Stomach (tissue), 9 donors: ENCODE data around the gene MPC2. TPM values are rescaled to one million over a fixed set of nuclear protein-coding genes. Genes with fewer than 3 reads are reported as not detected.

Experiments
- DNase-seq, 2 donors: peaks; one replicate each; pipeline versions ENCODE4 v3.0.0 to v3.0.0-alpha.2; 2013 to 2019
- H3K27ac ChIP-seq, 5 donors: fragments of 200-600 bp in 4 of 5; sonication (generic) in 4 of 5; one replicate each; pipeline ENCODE4 v1.5.1; 2013 to 2019; ENCODE audit warnings: mild to moderate bottlenecking in 1 of 5, moderate library complexity in 1 of 5
- H3K27me3 ChIP-seq, 3 donors: fragments of 200-600 bp; sonication (generic); one replicate each; pipeline ENCODE4 v1.5.1; 2017 to 2019; ENCODE audit warnings: mixed run types in 1 of 3
- H3K36me3 ChIP-seq, 4 donors: fragments of 200-600 bp; sonication (generic); 1 replicate in 3 of 4; 2 replicates in 1 of 4; pipeline ENCODE4 v1.5.1; 2016 to 2019
- H3K4me1 ChIP-seq, 4 donors: fragments of 200-600 bp; sonication (generic); one replicate each; pipeline ENCODE4 v1.5.1; 2016 to 2019
- H3K4me3 ChIP-seq, 4 donors: fragments of 200-600 bp; sonication (generic) in 3 of 4; one replicate each; pipeline ENCODE4 v1.5.1; 2016 to 2019; ENCODE audit warnings: mild to moderate bottlenecking in 1 of 4
- H3K9me3 ChIP-seq, 4 donors: fragments of 200-600 bp; sonication (generic); one replicate each; pipeline ENCODE4 v1.5.1; 2016 to 2019
- CTCF ChIP-seq, 7 experiments: fragments of 450-650 bp in 4 of 7; fragments of 200-600 bp in 3 of 7; sonication (generic) in 3 of 7; IDR thresholded peaks; one replicate each; pipeline ENCODE4 v1.5.1; 2016 to 2019; ENCODE audit warnings: antibody characterized with exemption in 7 of 7, control low read depth in 2 of 7, mild to moderate bottlenecking in 1 of 7
- EP300 ChIP-seq: sonication (generic); formaldehyde crosslinking; IDR thresholded peaks from one replicate; pipeline ENCODE4 v1.6.1; 2017; ENCODE audit warnings: antibody characterized with exemption
- POLR2A ChIP-seq, 4 donors: fragments of 450-650 bp; IDR thresholded peaks; one replicate each; pipeline ENCODE4 v1.6.1; 2016; ENCODE audit warnings: antibody characterized with exemption in 4 of 4, control low read depth in 2 of 4, mild to moderate bottlenecking in 1 of 4, moderate library complexity in 1 of 4
- POLR2AphosphoS5 ChIP-seq, 3 donors: sonication (generic); formaldehyde crosslinking; IDR thresholded peaks; one replicate each; pipeline ENCODE4 v1.6.1; 2016; ENCODE audit warnings: antibody characterized with exemption in 3 of 3
- WGBS, 5 donors: extraction: QIAGEN DNeasy Blood & Tissue Kit in 3 of 5; methylation state at CpG; one replicate each; pipeline versions ENCODE4 v1.1.5 to v1.1.7; 2013 to 2018; 5-methylcytosine and 5-hydroxymethylcytosine counted together
- intact Hi-C: fragments of 100-400 bp; cut with DNase I; formaldehyde crosslinking; loops from one replicate; pipeline ENCODE4 v1.15.1; 2023; ENCODE audit warnings: low total_unique reads
- polyA plus RNA-seq, 3 donors: library from polyadenylated mRNA; stranded (reverse); fragments of 200-250 nt; gene quantifications; one replicate each; pipeline ENCODE4 v1.2.3, GENCODE V29; 2013
- total RNA-seq, 5 donors: library from RNA; depleted of rRNA; stranded (reverse); fragments of >200 nt; gene quantifications; one replicate each; pipeline versions ENCODE4 v1.1.0 to v1.2.3, GENCODE V29; 2014 to 2016
- donor health status: healthy with polysubstance abuse.
- donor health status: Bipolar disorder and iron deficiency.
- donor health status: healthy.

Gene MPC2
- total and polyA plus RNA-seq, 8 donors = 47.2 to 271 (median 62.2) TPM

- Histone ChIP-seq H3K27me3 (no peaks in the 10 kb centered on the region), H3K27ac (no peak overlapping the region), H3K36me3 (no peaks in the 10 kb centered on the region), H3K4me1 (no peaks in the 10 kb centered on the region), H3K4me3 (no peak overlapping the region), H3K9me3 (no peaks in the 10 kb centered on the region)
- no peak for DNase-seq
- WGBS, 5 donors = 87 to 97% (median 94%) methylated on average over 8 of the region's 8 CpGs
- intact Hi-C loops = no loop called here
- TF ChIP-seq EP300 (no peak), POLR2A (IDR thresholded peaks at IDR 0.05) (no peak), POLR2AphosphoS5 (IDR thresholded peaks at IDR 0.05) (no peak), CTCF (IDR thresholded peaks at IDR 0.05) (no peak)
These were observed 54.5 kb downstream of the MPC2 start for GRCh38 chr1:167882376-167882775.

GRCh38 chr1:167881786-167882185 is 55.1 kb downstream of the MPC2 start:
- H3K4me3 ChIP-seq = no peak overlapping the region
- intact Hi-C loops = no loop called here
- WGBS, 5 donors = 78 to 92% (median 79%) methylated on average over 3 of the region's 3 CpGs
- no peak for TF ChIP-seq POLR2A (IDR thresholded peaks at IDR 0.05)
- no peaks in the 10 kb centered on the region for H3K4me1 ChIP-seq
- no peaks in the 10 kb centered on the region for H3K27me3 ChIP-seq
- H3K27ac ChIP-seq = no peak overlapping the region
- H3K9me3 ChIP-seq = no peaks in the 10 kb centered on the region
- DNase-seq = no peak
- no peaks in the 10 kb centered on the region for H3K36me3 ChIP-seq

- Histone ChIP-seq H3K36me3 (no peaks in the 10 kb centered on the region), H3K27me3 (no peaks in the 10 kb centered on the region), H3K27ac (no peak overlapping the region), H3K4me3 (no peak overlapping the region), H3K4me1 (no peaks in the 10 kb centered on the region), H3K9me3 (no peaks in the 10 kb centered on the region)
- TF ChIP-seq POLR2AphosphoS5 (IDR thresholded peaks at IDR 0.05) = no peak
- TF ChIP-seq POLR2A (IDR thresholded peaks at IDR 0.05) = no peak
- TF ChIP-seq EP300 = no peak
- TF ChIP-seq CTCF (IDR thresholded peaks at IDR 0.05) = no peak
- no peak for DNase-seq
- intact Hi-C loops = no loop called here
These were observed 55.8 kb downstream of the MPC2 start for GRCh38 chr1:167881069-167881468.

- intact Hi-C loops = no loop called here
- no peak for TF ChIP-seq POLR2AphosphoS5 (IDR thresholded peaks at IDR 0.05)
- TF ChIP-seq POLR2A (IDR thresholded peaks at IDR 0.05) = no peak
- TF ChIP-seq EP300 = no peak
- TF ChIP-seq CTCF (IDR thresholded peaks at IDR 0.05) = no peak
- Histone ChIP-seq H3K4me1 (no peaks in the 10 kb centered on the region), H3K27me3 (no peaks in the 10 kb centered on the region), H3K27ac (no peak overlapping the region), H3K9me3 (no peaks in the 10 kb centered on the region), H3K4me3 (no peak overlapping the region), H3K36me3 (no peaks in the 10 kb centered on the region)
- 78 to 87% (median 83%) methylated on average over 3 of the region's 3 CpGs for WGBS, 5 donors
- no peak for DNase-seq
These were observed 56.3 kb downstream of the MPC2 start for GRCh38 chr1:167880580-167881021.

- Histone ChIP-seq H3K4me1 (no peaks in the 10 kb centered on the region), H3K27me3 (no peaks in the 10 kb centered on the region), H3K27ac (no peak overlapping the region), H3K4me3 (no peak overlapping the region), H3K9me3 (no peaks in the 10 kb centered on the region), H3K36me3 (no peaks in the 10 kb centered on the region)
- intact Hi-C loops = no loop called here
- 79 to 88% (median 81%) methylated on average over 1 of the region's 1 CpG for WGBS, 5 donors
- DNase-seq = no peak
- TF ChIP-seq POLR2AphosphoS5 (IDR thresholded peaks at IDR 0.05) (no peak), CTCF (IDR thresholded peaks at IDR 0.05) (no peak), EP300 (no peak), POLR2A (IDR thresholded peaks at IDR 0.05) (no peak)
These were observed 57.4 kb downstream of the MPC2 start for GRCh38 chr1:167879508-167879907.
